GM15510 (cell line): ENCODE data around the gene CSNK1G1.

Experiments
- POLR2A ChIP-seq: IDR thresholded peaks from 3 replicates; pipeline ENCODE4 v1.6.1; 2011; ENCODE audit warnings: borderline replicate concordance; ENCODE audit not compliant: insufficient read length; ENCODE audit errors: extremely low read depth

CSNK1G1 gene

DNA sequence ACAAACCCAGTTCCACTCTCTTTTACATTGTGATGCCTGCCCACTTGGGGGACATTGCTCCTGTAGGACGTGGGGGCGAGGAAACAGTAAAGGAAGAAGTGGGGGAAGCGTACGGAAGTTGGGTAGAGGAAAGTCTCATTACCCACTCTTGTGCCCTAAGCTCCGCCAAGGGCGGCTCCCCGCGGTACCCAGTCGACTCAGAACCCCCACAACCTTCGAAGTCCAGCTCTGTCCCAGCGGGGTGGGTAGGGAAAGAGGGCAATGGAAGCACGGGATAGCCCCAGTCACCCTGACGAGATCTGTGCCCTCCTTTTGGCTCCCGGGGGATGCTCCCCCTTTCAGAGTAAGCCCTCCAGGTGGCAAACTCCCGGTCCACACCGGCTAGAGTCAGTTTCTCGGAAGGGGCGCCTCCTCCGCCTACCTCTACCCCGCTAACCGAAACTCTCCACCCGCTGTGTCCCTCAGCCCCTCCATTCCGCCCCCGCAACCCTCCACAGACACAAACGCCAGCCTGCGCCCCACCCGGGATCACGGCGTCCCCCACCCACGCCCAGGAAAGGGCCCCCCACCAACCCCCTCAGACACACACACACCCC lies 527 bp downstream of the CSNK1G1 start:
- no peak for TF ChIP-seq POLR2A

DNA sequence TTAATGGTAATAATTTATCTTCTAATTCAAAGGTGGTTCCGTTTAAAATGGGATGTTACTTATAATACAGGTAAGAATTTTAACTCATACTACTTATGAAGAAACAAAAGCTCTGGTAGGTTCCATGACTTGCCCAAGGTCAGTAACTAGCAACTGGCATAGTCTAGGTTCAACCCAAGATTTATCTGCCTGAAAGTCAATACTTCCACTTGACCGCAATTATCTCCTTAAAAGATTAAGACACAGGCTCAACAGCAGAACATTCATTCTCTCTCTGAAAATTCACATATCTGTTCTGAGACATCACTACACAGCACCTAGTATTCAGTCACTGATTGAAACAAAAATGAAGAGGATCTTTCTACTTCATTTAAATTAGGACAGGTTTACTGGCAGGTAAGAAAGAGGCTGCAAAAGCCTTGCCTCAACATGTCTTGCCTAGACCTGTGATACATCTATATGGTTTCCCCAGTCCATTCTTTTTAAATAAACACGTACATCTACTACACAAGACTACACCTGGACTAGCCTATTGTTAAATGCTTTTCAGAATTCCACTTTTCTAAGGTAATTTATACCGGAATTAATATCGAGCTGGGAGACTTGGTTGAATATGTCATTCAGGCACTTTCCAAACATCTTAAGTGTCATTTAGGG lies 1.2 kb downstream of the CSNK1G1 start:
- TF ChIP-seq POLR2A = no peak

GRCh38 chr15:64351265-64351664 lies 4.7 kb downstream of the CSNK1G1 start:
- no peak for TF ChIP-seq POLR2A

DNA sequence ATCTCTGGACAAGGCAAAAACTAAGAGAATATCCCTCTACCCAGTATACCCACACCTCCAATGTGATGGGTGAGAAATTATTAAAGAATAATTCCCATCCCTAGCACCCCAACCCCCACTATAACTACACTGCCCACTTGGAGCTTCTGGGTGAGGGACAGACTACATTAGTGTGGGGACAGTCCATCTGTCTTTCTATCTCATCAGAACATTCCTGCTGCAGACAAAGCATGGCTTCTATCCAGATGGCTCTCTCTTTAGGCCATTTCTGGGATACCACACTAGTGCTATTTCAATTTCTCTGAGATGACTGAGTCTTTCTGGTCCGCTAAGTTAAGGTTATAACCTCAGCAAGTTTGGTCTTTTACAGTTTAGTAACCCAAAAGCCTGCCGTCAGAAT lies 6.6 kb downstream of the CSNK1G1 start:
- no peak for TF ChIP-seq POLR2A

- TF ChIP-seq POLR2A = no peak
These were observed 7.5 kb downstream of the CSNK1G1 start for GRCh38 chr15:64348455-64348854.

- TF ChIP-seq POLR2A = no peak
These were observed 11.2 kb downstream of the CSNK1G1 start for GRCh38 chr15:64344651-64345294.

- TF ChIP-seq POLR2A = no peak
These were observed 12.1 kb downstream of the CSNK1G1 start for GRCh38 chr15:64343841-64344240.

DNA sequence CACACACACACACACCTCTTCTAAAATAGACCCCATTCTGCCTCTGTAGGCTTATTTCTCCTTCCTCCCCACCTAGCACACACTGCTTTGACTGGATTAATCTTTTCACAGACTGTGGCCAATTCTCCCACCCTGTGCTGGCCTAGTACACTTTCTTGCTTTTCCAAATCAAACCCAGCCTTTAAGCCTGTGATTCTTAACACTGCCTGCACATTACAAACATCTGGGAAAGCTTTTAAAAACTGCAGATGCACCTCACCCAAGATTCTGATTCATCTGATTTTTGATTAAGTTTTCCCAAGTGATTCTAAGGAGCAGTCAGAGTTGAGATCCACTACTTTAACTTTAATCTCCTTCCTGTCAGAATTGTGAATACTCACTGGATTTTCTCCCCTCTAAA lies 12.8 kb downstream of the CSNK1G1 start:
- TF ChIP-seq POLR2A = no peak

GRCh38 chr15:64341961-64342360 lies 14.0 kb downstream of the CSNK1G1 start:
- no peak for TF ChIP-seq POLR2A

DNA sequence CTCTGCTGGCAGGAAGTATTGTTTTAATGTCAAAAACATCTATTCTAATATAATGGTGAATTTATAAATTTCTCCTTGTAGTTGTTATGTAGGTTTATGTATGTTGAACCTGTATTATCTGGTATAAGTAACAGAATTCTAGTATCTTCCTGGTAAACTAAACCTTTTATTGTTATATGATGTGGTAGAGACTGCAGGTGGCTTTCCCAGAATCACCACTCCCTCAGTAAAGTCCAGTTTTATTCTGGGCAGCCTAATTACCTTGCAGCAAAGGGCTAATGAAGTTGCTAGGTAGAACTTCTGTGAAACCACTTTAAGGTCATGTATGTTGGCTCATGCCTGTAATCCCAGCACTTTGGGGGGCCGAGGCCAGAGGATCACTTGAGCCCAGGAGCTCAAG lies 15.6 kb downstream of the CSNK1G1 start:
- no peak for TF ChIP-seq POLR2A

DNA sequence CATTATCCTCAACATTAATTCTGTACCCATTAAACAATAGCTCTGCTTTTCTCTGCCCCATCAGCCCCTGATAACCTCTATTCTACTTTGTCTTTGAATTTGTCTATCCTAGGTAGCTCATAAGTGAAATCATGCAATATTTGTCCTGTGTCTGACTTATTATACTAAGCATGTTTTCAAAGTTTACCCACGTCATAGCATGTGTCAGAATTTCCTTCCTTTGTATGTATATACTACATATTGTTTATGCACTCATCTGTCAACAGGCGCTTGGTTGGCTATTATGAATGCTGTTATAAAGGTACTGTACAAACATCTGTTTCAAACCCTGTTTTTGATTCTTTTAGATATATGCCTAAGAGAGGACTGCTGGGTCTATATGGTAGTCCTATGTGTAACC lies 18.2 kb downstream of the CSNK1G1 start:
- TF ChIP-seq POLR2A = no peak

- no peak for TF ChIP-seq POLR2A
These were observed 21.7 kb downstream of the CSNK1G1 start for GRCh38 chr15:64333986-64334929.

- no peak for TF ChIP-seq POLR2A
These were observed 22.5 kb downstream of the CSNK1G1 start for GRCh38 chr15:64333516-64333915.

GRCh38 chr15:64324165-64324877 lies 31.7 kb downstream of the CSNK1G1 start:
- TF ChIP-seq POLR2A = no peak

DNA sequence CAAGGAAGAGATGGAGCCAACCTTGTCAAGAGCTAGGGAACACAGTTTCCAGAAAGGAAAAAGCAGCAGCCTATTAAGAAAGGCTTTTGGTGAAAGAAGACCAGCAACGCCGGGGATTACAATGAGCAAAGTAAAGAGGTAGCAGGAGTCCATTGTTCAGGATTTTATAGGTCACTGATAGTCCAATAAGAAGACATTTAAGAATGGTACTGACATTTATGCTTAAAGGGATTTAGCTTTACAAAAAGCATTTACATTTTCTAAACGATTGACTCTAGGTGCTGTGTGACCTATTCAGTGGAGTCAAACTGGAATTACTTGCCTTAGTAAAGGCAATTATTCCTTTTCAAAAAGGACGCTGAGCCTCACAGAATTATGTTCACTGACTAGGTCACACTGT lies 40.8 kb downstream of the CSNK1G1 start:
- TF ChIP-seq POLR2A = no peak

DNA sequence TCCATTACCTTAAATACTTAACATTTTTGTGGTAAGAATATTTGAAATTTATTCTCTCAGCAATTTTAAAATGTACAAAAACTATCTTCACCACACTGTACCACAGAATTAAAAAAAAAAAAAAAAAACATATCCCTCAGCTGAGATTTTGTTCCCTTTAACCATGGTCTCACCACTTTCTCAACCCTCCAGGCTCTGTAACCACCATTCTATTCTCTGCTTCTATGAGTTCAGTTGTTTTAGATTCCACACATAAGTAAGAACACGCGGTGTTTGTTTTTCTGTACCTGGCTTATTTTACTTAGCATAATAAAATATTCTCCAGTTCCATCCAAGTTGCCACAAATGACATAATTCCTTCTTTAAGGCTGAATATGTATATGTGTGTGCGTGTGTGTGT lies 41.5 kb downstream of the CSNK1G1 start:
- TF ChIP-seq POLR2A = no peak
